HG02973 (cell line): Measurements from ENCODE around the gene DSCAML1.

Experiments used
- ATAC-seq: cut with Tn5 transposase; IDR thresholded peaks from one replicate; pipeline ENCODE4 v1.9.1; 2021; ENCODE audit warnings: moderate library complexity; ENCODE audit not compliant: unreplicated experiment

Gene DSCAML1

DNA sequence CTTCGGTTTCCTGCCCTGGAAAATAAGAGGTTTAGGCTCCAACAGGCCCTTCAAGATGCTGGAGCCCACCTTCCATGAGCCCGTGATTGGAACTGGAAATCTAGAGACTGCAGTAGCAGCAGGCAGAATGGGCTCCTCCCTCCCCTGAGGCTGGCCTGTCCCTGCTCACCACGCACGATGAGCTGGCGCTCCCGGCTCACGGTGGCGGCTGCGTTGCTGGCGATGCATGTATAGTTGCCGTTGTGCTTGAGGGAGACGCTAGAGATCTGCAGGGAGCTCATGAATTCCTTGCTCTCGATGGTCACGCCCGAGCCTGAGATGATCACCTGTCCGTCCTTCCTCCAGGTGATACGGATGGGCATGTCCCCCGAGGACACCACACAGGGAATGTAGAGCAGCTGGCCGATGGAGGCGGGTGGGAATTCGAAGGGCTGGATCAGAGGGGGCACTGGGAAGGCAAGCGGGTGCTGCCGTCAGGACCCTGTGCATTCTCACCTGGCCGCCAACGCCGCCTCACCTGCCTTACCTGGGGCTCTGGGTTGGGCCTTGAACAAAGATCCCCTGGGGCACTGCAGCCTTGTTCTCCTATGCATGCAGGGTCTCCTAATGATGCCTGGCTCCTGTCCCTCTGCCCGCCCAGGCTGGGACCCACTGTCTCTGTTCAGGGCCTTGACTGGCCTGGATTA is 291.6 kb downstream of the DSCAML1 start:
- ATAC-seq = no peak

- no peak for ATAC-seq
These were observed 294.3 kb downstream of the DSCAML1 start for GRCh38 chr11:117502779-117503100.

DNA sequence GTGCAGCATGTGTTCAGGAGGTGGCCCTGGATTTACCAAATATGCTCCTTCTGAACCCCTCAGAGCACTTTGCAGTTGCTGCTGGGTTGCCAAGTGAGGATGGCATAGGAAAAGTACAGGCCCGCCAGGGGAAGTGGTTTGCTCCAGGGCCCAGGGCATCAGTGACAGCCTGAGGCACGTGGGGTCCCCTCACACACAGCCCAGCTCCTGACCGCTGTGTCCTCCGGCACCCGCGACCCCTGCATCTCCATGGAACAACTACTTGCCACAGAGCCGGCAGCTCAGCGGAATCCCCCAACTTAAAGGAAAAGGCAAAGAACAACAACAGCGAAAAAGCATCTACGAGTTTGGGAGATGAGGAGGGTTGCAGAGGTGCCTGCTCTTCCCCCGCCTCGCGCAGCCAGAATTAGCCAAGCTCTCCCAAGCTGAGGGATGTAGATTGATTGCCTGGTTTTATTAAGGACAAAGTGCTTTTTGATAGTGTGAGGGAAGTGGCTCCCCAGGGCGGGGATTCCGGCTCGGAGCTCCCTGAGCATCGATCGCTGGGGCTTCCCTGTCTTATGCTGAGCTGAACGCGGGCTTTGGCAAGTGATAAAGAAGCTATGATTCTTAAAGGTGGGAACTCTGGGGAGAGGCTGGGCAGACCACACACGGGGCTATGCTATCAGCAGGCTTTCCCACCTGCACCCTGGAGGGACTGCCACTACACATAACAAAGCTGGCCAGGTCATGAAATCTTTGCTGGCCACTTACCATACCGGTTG is 294.8 kb downstream of the DSCAML1 start:
- no peak for ATAC-seq

DNA sequence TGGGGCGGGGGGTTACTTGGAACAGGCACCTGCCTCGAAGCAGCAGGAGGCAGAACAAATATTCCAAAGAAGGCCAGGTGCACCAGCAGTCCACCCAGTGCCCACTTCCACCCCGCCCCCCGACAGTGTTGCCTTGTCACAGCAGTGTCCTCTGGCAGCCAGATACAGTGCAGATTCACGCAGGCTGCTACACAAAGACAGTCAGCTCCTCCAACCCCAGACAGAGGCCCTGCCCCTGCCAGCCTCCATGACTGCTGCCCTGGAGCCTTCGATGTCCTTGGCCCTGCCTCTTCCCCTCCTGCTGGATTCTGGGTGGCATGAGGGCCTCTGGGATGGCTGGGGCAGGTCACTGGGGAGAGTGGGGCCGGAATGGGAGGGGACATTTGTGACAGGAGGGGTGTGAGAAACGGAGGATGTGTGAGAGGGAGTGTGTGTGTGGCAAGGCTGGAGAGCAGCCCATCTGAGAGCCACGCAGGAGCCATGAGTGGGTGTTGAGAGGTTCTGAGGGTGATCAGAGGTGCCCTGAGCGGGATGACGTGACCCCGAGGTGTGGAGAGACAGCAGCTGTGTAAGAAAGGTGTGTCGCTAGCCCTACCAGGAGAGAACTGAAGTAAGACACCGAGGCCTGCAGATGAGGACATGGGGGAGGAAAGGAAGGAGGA is 295.6 kb downstream of the DSCAML1 start:
- ATAC-seq = no peak

DNA sequence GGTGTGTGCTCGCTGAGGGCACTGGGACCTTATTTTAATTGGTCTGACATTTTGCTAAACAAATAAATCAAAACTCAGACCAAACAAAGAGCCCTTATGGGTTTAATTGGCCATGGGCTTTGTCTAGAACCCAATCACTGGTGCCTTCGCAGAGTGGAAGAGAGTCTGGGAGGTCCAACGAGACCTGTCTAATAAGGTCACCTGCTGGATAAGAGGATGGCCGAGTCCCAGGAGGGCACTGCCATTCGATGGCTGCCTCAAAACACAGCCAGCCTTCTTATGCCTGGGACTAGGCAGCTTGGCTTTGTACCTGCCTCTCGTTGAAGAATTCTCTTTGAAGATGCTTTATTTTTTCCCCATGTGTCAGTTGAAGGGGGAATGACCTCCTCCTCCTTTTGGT is 298.2 kb downstream of the DSCAML1 start:
- ATAC-seq = no peak

DNA sequence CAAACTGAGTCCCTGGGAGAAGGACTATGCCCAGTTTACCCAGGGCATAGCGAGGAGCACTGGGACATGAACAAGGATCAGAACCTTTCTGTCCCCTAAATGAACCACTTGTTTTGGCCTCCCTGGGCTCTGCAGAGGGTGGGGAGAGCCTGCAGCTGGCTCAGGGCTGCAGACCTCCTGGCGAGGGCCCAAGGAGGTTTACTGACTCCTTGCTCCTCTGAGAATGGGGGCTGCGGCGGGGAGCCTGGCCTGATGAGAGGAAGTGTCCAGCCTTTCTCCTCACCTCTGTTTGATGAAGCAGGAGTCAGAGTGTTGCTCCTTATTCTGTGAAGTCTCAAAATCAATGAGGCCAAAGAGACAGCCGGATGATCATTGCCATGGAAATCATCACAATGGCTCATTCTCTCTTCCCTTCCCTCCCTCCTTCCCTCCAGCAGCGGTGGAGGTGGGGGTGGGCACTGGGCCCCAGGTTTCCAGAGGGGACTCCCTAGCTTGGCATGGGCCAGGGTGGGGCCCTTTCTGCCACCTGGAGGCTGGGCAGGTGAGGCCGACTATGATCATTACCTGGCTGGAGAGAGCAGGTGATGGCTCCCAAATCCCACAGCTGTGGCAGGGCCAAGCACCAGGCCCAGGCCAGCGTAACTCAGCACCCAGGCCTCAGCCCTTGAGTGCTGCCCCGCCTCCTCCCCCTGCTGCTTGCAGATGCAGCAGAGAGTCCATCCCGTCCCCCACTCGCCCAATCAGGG is 299.6 kb downstream of the DSCAML1 start:
- ATAC-seq = no peak

- ATAC-seq = no peak
These were observed 301.7 kb downstream of the DSCAML1 start for GRCh38 chr11:117495357-117495756.

DNA sequence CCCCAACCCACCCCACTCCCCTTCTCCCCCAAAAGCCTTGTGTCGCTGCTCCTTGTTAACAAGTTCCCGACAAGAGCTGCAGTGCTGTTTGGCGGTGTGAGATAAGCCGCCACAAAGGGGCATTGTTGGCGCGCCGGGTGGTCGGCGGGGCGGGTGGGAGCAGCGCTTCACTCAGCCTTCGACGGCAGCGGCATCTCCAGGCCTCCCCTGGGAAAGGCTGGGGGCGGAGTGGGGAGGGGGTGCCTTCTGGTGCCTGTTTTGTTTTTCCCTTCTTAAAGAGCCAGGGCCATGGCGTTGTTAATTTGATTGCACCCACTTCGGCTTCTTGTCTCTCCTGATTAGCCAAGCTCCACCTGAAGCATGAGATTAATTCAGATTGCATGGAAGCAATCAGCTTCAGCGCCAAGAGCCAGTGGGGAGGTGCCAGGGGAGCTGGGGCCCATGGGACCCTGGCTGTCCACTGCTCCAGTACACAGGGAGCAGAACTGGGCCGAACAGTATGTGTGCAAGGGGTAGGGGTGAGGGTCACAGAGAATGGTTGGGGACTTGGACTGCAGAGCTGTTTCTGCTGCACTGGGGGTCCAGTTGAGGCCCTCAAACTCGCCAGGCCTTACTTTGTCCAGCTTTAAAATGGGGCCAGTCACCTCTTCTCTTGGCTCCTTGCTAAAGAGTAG is 304.3 kb downstream of the DSCAML1 start:
- no peak for ATAC-seq

- ATAC-seq = no peak
These were observed 306.1 kb downstream of the DSCAML1 start for GRCh38 chr11:117490911-117491310.

DNA sequence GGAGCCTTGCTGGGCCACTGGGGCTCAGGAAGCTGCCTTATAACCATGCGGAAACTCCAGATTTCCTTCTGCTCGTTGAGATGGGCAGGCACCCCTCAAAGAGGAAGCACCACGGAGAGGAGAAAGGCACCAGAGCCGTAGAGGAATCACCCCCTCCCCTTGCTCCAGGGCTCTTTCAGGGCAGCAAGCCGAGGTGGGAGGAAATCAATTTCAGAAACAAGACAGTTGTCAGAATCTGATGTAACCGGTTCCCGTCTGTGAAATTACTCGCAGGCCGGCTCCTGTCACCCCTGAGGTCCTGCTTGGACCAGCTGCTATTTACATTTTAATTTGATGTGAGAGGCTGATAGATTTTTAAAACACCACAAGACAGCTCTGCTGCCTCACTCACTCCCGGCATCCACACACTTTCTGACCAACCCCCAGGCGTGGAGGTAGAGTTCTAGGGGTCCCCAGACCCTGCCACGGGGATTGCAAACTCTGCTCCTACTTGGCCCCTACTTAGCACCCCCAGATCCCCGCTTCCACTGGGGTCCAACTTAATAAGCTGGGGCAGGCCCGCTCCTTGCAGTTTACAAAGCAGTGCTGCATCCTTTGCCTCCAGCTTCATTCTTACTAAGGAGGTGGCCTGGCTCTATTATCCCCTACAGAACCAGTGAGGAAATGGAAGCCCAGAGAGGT is 306.9 kb downstream of the DSCAML1 start:
- no peak for ATAC-seq

- ATAC-seq = no peak
These were observed 307.7 kb downstream of the DSCAML1 start for GRCh38 chr11:117488996-117489952.

DNA sequence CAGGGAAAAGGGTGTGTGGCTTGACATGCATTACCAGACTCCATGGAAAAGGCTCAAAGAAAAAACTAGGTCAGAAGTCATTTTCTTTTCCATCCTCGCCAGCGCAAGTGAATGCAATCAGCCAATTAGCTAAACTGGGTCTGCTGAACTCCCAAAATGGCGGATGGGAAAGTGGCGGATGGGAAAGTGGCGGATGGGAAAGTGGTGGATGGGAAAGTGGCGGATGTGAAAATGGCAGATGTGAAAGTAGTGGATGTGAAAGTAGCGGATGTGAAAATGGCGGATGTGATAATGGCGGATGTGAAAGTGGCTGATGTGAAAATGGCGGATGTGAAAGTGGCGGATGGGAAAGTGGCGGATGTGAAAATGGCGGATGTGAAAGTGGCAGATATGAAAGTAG is 311.0 kb downstream of the DSCAML1 start:
- ATAC-seq = no peak

DNA sequence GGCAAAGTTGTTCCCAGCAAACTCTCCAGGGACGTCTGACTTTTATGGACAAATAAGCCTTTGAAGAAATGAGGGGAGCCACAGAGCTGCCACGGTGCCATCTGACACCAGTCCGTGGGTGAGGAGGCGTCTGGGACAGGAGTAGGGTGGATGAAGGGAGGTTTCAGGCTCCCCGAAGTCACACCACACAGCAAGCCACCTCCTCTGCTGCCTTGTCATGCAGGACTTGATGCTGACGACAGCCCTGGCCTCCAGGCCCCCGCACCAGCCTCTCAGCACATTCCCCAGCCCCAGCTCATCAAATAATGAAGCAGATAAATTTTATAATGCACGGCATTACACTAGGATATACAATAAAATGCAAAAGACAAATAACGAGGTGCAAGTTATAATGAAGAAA is 312.9 kb downstream of the DSCAML1 start:
- no peak for ATAC-seq

GRCh38 chr11:117483372-117483771 is 313.6 kb downstream of the DSCAML1 start:
- ATAC-seq = no peak

- ATAC-seq = no peak
These were observed 314.1 kb downstream of the DSCAML1 start for GRCh38 chr11:117482881-117483280.

DNA sequence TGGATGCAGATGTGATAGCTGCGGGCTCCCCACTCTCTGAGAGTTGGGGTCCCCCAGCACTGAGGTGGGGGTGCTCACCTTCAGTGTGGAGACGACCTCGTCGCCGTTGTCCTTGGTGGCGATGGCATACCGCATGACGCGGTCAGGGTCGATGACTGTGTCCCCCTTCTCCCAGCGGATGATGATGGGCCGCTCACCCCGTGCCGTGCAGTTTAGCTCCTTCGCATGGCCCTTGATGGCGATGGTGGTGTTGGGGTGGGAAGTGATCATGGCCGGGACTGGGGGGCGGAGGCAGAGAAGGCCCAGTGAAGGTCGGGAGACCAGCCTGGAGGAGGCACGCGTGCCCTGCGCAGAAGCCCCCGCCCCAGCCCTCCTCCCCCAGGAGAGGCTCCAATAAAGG is 315.1 kb downstream of the DSCAML1 start:
- no peak for ATAC-seq

DNA sequence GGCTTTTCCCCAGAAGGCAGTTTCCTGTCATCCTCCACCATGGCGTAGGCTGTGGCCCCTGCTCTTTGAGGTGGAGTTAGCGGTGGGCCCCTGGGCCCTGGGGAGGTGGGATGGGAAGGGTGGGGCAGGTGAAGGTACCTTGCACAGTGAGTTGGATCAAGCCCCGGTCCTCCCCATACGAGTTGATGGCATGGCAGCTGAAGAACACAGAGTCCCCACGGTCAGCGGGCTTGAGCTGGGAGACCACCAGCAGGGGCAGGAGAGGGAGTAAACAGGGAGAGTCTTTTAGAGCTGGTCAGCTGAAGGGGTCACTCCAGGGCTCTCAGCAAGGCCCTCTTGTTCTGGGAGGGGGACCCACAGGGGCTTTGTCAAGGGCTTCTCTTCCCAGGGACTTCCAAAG is 316.0 kb downstream of the DSCAML1 start:
- ATAC-seq = no peak

DNA sequence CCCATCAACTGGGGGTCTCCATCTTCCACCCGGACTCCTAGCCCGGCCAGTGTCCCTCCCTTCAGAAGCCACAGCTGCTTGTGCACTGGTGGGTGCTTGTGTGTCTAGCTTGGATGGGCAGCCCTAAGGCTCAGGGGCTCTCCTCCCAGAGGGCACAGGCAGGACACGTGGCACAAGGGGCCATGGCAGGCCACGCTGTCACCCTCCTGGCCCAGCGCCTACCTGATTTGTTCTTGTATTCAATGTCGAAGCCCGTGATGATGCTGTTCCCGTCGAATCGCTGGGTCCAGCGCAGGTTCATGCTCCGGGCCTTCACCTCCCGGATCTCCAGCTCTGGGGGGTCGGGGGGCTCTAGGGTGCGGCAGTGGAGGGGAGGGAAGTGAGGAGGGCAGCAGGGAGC is 316.8 kb downstream of the DSCAML1 start:
- ATAC-seq = no peak

DNA sequence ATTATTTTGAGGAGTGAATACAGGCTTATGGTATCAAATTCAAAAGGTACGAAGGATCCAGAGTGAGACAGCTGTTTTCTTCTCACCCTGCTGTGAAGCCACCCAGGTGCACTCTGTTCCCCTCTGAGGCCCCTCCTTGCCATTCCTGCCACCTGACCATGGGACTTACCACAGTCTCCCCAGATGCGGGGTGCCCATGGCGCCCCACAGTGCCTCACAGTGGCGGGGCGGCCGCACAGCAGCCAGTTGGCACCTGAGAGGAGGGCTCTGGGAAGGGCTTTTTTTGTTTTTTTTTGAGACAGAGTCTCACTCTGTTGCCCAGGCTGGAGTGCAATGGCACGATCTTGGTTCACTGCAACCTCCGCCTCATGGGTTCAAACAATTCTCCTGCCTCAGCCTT is 317.6 kb downstream of the DSCAML1 start:
- no peak for ATAC-seq
